ENCODE measurements around the gene NDUFAF2. TPM values are rescaled to one million over a fixed set of nuclear protein-coding genes. Genes with fewer than 3 reads are reported as not detected.

The NDUFAF2 gene
- total and polyA plus RNA-seq, 9 donors, result 24.8 to 81.7 (median 31.8) TPM

DNA sequence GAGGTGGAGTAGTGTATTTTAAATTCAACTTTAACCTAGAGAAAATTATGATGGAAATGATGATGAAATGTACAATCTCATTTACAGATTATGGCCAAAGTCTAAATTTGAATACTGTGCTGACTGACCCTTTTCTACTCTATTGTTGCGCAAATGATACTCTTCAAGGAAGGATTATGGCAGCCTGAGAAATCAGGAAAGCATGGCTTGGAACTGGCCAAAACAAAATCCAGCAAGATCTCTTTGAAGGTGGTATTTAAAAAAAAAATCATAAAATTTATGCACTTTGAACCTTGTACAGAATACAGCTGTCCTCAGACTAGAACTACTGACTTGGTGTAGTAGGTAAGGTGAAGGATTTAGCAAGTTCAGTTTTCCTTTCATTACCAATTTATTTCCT, 105.3 kb downstream of the NDUFAF2 start:
- WGBS, 3 donors, result 98 to 100% (median 100%) methylated on average over 1 of the region's 1 CpG
- no peaks in the 10 kb centered on the region for H3K27me3 ChIP-seq
- intact Hi-C loops (cut with DNase I), result no loop called here
- DNase-seq, result no peak
- H3K9me3 ChIP-seq, result no peaks in the 10 kb centered on the region
- no peaks in the 10 kb centered on the region for H3K4me1 ChIP-seq (ENCODE audit: insufficient read depth)
- H3K4me3 ChIP-seq, result no peak overlapping the region
- no peaks in the 10 kb centered on the region for H3K36me3 ChIP-seq
- H3K27ac ChIP-seq, result no peak overlapping the region
- TF ChIP-seq EP300 (IDR thresholded peaks at IDR 0.05), result no peak
- TF ChIP-seq, protein P1, sequence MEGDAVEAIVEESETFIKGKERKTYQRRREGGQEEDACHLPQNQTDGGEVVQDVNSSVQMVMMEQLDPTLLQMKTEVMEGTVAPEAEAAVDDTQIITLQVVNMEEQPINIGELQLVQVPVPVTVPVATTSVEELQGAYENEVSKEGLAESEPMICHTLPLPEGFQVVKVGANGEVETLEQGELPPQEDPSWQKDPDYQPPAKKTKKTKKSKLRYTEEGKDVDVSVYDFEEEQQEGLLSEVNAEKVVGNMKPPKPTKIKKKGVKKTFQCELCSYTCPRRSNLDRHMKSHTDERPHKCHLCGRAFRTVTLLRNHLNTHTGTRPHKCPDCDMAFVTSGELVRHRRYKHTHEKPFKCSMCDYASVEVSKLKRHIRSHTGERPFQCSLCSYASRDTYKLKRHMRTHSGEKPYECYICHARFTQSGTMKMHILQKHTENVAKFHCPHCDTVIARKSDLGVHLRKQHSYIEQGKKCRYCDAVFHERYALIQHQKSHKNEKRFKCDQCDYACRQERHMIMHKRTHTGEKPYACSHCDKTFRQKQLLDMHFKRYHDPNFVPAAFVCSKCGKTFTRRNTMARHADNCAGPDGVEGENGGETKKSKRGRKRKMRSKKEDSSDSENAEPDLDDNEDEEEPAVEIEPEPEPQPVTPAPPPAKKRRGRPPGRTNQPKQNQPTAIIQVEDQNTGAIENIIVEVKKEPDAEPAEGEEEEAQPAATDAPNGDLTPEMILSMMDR (IDR thresholded peaks at IDR 0.05), result no peak
- no peak for TF ChIP-seq POLR2A (IDR thresholded peaks at IDR 0.05)

DNA sequence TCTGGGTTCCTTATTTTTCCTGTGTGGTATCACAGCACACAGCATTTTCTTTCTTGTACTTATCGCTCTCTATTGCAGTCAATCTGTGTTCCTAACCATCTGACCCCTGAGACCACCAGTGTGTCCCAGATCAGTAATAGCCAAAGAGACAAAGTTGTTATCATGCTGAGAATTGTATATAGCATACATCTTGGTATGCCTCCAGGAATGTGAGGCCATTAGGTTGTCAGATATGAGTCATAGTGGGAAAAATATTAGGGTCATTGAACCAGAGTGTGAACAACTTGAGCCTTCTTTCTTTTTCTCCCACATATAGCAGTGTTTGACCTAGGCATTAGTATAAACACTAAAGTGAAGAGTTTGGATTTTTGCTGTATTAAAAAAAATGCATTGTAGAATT, 106.3 kb downstream of the NDUFAF2 start:
- no peak for DNase-seq
- Histone ChIP-seq H3K36me3 (no peaks in the 10 kb centered on the region), H3K4me3 (no peak overlapping the region), H3K27ac (no peak overlapping the region), H3K4me1 (ENCODE audit: insufficient read depth) (no peaks in the 10 kb centered on the region), H3K27me3 (no peaks in the 10 kb centered on the region), H3K9me3 (no peaks in the 10 kb centered on the region)
- intact Hi-C loops (cut with DNase I), result no loop called here
- WGBS, 3 donors, result 79 to 80% (median 80%) methylated on average over 1 of the region's 1 CpG
- TF ChIP-seq, protein P1 (IDR thresholded peaks at IDR 0.05), result no peak
- TF ChIP-seq POLR2A (IDR thresholded peaks at IDR 0.05), result no peak
- TF ChIP-seq EP300 (IDR thresholded peaks at IDR 0.05), result no peak

DNA sequence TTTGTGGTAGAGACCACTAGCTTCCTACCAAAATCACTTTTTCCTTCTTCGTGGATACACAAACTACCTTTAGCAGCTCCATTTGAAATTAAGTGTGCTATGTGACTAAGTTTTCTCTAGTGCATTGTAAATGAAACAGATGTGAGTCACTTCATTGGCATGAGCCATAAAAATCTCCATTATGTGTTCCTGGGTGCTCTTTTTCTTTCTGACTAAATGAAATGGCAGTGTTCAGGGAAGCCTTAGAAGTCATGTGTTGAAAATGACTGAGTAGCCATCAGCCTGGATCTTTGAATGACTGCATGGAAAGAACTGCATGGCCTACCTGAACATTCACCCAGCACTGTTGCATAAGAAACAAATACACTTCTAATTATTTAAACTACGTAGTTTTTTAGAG, 107.9 kb downstream of the NDUFAF2 start:
- 96 to 98% (median 97%) methylated on average over 2 of the region's 2 CpGs for WGBS, 3 donors
- no peaks in the 10 kb centered on the region for H3K4me1 ChIP-seq (ENCODE audit: insufficient read depth)
- no peaks in the 10 kb centered on the region for H3K27me3 ChIP-seq
- no peak for DNase-seq
- TF ChIP-seq EP300 (IDR thresholded peaks at IDR 0.05) (no peak), POLR2A (IDR thresholded peaks at IDR 0.05) (no peak)
- TF ChIP-seq, protein P1 (IDR thresholded peaks at IDR 0.05), result no peak
- no peaks in the 10 kb centered on the region for H3K9me3 ChIP-seq
- H3K27ac ChIP-seq, result no peak overlapping the region
- H3K4me3 ChIP-seq, result no peak overlapping the region
- H3K36me3 ChIP-seq, result no peaks in the 10 kb centered on the region
- intact Hi-C loops (cut with DNase I), result no loop called here

DNA sequence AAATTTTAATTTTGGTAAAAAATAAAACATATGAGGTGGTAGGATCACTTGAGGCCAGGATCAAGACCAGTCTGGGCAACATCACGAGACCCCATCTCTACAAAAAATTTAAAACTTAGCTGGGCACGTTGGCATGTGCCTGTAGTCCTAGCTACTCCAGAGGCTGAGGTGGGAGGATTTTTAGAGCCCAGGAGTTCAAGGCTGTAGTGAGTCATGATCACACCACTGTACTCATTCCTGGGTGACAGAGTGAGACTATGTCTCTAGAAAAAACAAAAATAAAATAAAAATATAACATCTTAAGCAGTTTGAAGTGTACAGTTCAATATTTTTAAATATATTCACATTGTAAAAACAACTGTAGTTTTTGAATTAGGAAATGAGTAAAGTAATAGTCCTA, 108.9 kb downstream of the NDUFAF2 start:
- H3K9me3 ChIP-seq, result no peaks in the 10 kb centered on the region
- no peak overlapping the region for H3K4me3 ChIP-seq
- H3K27ac ChIP-seq, result no peak overlapping the region
- 31 to 44% (median 36%) methylated on average over 2 of the region's 2 CpGs for WGBS, 3 donors
- H3K27me3 ChIP-seq, result no peaks in the 10 kb centered on the region
- H3K4me1 ChIP-seq (ENCODE audit: insufficient read depth), result no peaks in the 10 kb centered on the region
- TF ChIP-seq POLR2A (IDR thresholded peaks at IDR 0.05) (no peak), EP300 (IDR thresholded peaks at IDR 0.05) (no peak)
- TF ChIP-seq, protein P1 (IDR thresholded peaks at IDR 0.05), result no peak
- DNase-seq, result no peak
- H3K36me3 ChIP-seq, result no peaks in the 10 kb centered on the region
- intact Hi-C loops (cut with DNase I), result no loop called here
